ACHN (cell line): ENCODE measurements around the gene SLC38A10.
A peak's percentile ranks its signal among the peaks of the same experiment; 100 is the strongest.

Experiments used
- DNase-seq: peaks from one replicate; pipeline ENCODE4 v3.0.0-alpha.2; 2015
- in situ Hi-C: cut with HindIII; loops from 2 replicates; pipeline ENCODE4 v1.10.0; 2017; ENCODE audit warnings: low sequenced_read_pairs, low pct_ligation_motif_present, low pct_unique_long_range_greater_than_20kb

SLC38A10 gene

DNA sequence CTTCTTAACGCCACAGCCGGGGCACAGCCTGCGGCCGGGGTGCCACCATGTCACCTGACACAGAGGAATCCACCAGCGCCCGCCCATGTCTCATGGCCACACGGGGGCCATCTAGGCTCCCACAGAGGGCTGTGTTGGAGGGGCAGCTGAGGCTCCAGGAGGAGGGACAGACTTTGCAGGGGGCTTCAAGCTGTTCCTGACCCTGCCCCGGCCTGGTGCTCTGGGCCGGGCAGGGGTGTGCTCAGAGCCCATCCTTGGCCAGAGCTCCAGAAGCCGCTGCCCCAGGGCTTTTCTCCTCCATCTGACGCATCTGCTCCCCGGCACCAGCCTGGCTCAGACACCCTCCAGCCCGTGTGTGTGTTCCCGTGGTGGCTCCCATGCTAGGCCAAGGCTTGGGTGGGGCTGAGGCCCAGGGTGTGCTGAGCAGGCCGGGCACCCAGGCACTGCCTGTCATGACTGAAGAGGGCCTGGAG lies 7.8 kb upstream of the SLC38A10 start:
- no peak for DNase-seq
- in situ Hi-C loops: no loop called here

DNA sequence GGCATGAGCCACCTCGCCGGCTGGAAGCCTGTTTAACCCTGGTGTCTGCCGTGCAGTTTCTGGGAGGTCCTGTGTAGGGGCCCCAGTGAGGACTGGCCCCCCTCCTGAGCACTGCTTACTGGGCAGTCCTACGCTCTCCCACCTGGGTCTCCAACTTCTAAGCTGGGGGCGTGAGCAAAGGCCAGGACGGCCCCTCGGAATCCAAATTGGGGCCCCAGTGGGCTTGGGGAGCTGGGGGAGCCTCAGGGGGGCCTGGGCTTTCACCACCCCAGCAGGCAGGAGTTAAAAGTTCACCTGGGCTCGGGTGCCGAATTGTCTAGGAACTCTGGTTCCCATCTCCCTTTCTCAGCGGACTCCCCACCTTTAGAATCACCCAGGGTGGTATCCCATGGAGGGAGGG lies 7.2 kb upstream of the SLC38A10 start:
- in situ Hi-C loops: no loop called here
- no peak for DNase-seq

DNA sequence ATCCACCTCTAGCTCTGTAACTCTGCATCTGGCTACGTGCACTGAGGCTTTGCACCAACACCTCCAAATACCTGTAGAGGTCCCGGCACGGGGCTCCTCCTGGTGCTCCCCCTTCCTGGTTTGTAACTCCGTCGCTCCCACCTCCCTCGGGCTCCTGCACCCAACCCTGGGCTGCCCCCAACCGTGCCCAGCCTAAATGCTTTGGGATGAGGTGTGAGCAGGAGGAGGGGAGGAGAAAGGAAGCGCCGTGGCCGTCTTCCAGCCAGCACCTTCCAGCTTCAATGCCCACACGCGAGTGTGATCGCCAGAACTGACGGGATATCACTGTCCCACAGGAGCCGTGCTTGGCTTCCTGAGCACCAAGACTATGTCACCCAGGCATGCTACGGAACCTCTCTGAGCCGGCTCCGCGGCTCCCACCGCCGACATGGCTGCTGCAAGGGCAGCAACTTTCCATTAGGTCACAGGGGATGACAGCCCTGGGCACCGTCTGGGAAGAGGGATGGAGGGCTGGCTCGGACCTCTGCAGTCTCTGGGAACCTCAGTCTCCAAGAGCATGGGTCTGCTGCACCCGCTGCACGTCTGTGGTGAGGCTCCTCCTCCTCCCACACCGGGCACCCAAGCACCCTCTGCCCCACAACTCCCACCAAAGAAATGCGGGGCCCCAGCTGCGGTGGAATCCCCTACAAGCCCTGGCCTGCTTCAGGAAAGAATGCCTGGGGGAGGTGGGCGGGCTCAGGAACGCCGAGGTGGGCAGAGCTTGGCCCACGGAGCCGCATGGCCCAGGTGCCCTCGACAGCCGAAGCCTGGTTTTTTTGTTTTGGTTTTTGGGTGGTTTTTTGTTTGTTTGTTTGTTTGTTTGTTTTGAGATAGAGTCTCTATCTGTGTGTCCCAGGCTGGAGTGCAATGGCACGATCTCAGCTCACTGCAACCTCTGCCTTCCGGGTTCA lies 6.4 kb upstream of the SLC38A10 start:
- in situ Hi-C loops: no loop called here
- no peak for DNase-seq

DNA sequence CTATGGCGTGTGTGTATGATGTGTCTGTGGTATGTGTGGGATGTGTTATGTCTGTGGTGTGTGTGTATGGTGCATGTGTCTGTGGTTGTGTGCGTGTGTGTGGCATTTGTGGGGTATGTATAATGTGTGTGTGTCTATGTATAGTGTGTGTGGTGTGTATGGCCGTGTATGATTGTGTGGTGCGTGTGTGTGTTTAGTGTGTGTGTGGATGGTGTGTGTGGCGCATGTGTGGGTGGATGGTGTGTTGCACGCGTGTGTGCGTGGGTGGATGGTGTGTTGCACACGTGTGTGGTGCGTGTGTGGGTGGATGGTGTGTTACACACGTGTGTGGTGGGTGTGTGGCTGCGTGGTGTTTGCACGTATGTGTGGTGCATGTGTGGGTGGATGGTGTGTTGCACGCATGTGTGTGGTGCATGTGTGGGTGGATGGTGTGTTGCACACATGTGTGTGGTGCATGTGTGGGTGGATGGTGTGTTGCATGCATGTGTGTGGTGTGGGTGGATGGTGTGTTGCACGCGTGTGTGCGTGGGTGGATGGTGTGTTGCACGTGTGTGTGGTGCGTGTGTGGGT lies 5.6 kb upstream of the SLC38A10 start:
- no peak for DNase-seq
- in situ Hi-C loops: no loop called here

DNA sequence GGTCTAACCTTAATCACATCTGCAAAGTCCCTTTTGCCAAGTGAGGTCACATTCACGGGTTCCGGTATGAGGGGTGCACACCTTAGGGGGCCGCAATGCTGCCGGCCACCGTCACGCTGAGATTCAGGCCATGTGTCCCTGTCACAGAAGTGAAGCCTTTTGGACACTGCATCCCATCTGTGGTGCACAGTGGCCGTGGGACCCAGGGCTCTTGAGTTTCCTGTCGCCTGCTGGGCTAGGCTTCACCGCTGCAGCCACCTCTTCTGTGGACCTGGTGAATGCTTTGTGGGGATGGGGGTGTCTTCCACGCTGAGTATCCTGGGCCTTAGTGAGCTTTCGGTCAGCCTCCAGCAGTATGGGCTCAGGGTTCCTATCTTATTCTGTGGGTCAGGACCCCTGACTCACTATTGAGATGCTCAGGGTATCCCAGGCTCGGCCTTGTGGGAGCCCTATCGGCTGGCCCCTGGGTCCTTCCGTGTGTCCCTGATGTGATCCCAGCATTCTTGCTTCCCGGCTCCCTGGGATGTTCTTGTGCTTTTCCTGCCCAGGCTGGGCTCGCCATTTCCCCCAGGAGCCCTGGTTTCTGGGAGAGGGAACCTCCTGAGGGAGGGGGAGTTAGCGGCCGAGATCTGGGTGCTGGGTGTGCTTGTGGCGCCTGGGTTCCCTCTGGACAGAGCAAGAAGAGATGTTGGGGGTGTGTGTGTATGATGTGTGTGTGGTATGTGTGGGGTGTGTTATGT lies 4.9 kb upstream of the SLC38A10 start:
- DNase-seq: no peak
- in situ Hi-C loops: no loop called here

DNA sequence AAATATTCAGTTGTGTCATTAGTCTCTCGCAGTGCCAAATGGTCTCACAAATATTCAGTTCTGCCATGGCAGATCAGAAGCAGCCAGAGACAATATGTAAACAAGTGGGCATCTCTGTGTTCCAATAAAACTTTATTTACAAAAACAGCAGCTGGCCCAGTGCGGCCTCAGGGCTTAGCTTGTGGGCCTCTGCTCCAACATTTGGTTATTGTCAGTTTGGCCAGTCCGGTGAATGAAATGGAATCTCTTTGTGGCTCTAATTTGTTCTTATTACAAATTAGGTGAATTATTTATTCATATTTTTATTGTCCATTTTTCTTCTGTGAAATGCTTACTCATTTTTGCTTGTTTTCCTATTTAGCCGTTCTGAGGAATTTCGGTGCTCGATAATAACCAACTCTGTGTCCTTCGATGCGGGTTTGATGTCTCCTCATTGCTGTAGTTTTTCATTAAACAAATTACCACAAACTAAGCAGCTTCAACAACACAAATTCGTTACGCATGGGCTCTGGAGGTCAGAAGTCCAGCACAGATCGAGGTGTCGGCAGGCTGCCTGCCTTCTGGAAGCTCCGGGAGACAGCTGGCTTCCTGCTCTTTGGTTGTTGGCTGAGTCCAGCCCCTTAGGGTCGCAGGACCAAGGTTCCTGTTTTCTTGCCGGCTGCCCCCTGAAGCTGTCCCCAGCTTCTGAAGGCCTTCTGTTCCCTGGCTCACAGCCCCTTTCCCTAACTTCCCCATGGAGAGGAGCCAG lies 4.1 kb upstream of the SLC38A10 start:
- no peak for DNase-seq
- in situ Hi-C loops: no loop called here

DNA sequence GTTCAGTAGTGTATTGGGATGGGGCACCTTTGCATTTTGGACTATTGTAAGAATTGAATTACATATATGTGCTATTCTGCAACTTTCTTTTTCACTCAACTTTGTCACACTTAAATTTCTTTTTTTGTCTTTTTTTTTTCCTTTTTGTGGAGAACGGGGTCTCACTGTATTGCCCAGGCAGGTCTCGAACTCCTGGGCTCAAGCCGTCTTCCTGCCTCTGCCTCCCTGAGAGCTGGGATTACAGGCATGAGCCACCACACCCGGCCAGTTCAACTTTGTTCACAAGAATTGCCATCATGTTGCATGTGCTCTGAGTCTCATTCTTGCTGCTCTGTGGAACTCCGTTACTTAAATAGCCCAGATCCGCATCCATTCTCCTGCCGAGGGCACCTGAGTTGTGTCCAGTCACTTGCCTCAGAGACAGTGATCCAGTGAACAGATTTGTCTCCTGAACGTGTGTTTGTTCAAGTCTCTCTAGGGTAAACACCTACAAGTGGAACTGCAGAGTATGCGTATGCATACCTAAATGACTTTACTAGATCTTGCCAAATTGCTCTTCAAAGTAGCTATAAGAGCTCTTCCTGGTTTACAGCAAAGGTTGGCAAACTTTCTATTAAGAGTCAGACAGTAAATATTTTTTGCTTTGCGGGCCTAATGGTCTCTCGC lies 3.4 kb upstream of the SLC38A10 start:
- DNase-seq: no peak
- in situ Hi-C loops: no loop called here

DNA sequence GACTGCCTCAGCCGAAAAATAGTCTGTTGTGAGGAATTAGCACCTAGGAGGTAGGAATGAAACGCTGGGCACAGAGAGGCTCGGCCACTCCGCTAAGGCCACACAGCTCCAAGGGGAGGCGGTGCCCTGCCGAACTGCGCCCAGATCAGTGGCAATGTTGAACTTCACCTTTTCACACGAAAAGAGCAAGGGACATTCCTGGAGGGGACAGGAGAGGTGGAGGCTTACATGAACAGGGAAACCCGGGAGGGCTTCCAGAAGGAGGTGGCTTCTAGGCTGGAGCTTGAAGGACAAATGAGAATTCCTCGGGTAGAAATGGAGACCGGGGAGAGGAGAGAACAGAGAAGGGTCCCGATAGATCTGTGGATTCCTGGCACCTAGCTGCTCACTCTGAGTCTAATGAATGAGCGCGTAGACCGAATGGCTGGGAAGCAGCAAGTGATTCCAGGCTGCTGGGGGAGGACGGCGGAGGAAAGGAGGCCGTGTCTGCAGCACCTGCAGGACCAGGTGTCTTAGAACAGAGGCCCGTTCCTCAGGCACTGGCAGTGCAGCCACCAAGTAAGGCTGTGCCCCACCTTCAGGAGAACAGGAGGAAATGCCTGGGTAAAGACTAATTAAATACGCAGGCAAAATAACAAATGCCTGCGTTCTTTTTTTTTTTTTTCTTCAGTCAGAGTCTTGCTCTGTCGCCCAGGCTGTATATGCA lies 722 bp upstream of the SLC38A10 start:
- in situ Hi-C loops: no loop called here
- peak; percentile 66 for DNase-seq

DNA sequence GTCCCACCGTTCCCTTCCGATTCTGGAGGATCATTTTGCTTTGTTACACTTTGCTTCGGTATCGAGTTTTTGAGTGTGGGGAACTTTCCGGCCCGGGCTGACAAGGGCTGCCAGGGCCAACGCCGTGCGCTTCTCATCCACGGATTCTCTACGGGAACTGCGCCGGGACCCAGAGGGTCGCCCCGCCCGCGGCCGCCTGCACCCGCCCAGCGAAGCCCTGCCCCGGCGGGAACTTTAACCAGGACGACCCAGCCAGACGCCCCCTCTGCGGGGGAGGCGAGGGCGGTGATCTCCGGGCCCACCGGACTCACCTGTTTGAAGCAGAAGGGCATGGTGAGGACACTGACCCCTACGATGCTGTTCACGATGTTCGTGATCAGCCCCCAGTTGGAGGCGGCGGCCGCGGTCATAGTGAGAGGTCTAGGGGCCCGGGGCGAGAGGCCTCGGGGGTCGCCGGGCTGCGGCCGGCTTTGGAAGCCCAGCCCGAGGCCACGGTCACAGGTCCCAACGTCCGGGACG lies 536 bp downstream of the SLC38A10 start:
- in situ Hi-C loops: no loop called here
- peak; percentile 49 for DNase-seq

DNA sequence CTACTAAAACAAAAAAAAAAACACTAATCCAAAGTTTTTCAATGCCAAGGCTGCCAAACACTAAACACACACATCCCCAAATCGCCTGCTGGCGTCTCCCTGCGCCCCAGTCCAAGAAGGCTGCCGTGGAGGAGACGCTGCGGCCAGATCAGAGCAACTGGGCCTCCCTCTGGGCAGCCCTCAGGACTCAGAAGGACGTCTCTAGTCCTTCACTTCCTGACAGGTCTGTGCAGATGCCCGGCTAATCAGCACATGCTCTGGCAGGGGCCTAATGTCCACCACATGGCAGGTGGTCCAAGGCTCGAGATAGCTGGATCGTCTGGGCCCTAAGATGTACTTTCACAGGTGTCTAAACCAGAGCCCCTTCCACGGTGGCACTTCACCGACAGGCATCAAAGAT lies 2.7 kb downstream of the SLC38A10 start:
- DNase-seq: no peak
- in situ Hi-C loops: no loop called here

DNA sequence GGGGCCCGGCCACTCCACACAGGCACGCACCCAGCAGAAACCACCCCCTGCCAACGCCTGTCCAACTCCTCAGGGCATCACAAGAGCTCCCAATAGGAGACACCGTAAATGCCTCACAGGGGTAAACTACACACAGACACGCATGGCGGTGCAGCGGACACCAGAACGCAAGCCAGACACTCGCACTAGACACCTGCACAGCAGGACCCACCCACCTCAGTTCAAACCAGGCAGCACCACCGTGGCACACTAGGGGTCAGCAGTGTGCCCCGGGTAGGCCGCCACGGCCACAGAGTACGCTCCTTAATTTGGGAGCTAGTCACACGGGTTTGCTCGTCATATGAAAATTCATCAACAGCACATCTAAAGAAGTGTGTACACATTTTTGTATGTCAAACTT lies 3.4 kb downstream of the SLC38A10 start:
- in situ Hi-C loops: no loop called here
- peak; percentile 41 for DNase-seq

DNA sequence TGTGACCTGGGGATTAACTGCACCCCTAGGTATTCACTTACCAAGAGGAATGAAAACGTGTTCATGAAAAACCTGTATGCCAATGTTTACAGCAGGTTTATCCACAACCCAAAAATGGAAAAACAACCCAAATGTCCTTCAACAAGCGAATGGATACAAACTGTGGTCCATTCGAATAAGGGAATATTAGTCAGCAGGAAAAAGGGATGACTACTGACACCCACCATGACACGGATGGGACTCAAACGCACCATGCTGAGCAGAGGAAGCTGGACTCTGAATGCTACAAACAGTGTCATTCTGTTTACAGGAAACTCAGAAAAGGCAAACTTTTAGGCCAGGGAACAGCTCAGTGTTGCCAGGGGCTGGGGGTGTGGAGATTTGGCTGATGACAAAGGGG lies 4.9 kb downstream of the SLC38A10 start:
- DNase-seq: no peak

DNA sequence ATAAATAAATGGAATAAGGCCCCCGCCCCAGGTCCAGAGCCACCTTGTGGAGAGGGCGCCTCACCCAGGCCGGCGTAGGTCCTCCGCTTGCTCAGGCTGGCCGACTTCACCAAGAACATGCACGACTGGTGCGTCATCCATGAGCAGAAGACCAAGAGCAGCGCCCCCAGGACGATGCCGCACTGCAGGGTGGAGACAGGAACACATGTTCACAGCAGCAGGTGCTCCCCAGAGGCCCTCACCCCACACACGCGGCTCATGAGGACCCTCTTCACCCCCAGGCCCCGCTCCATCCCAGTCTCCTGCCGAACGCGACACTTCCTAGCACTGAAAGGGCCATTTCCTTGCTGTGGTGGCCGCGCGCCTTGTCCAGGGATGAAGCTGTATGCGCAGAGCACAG lies 5.5 kb downstream of the SLC38A10 start:
- DNase-seq: no peak
- in situ Hi-C loops: no loop called here

More for the DNA sequence above, 4.9 kb downstream of the SLC38A10 start:
- in situ Hi-C loops: no loop called here

DNA sequence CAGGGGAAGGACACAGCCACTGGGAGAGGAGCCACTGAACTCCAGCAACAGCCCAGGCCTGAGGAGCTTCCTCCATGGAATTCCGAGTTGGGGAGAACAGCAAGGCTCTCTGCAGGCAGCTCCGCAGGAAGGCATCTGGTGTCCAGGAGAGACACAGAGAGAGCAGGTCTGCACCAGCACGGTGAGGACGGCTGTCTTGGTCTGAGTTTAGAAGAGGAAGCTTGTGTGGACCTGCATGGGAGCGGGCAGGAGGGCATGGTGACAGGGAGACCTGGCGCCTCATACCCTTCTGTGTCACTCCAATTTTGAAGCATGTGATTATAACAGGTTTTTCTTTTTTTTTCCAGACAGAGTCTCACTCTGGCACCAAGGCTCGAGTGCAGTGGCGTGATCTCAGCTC lies 6.4 kb downstream of the SLC38A10 start:
- in situ Hi-C loops: no loop called here
- DNase-seq: no peak

DNA sequence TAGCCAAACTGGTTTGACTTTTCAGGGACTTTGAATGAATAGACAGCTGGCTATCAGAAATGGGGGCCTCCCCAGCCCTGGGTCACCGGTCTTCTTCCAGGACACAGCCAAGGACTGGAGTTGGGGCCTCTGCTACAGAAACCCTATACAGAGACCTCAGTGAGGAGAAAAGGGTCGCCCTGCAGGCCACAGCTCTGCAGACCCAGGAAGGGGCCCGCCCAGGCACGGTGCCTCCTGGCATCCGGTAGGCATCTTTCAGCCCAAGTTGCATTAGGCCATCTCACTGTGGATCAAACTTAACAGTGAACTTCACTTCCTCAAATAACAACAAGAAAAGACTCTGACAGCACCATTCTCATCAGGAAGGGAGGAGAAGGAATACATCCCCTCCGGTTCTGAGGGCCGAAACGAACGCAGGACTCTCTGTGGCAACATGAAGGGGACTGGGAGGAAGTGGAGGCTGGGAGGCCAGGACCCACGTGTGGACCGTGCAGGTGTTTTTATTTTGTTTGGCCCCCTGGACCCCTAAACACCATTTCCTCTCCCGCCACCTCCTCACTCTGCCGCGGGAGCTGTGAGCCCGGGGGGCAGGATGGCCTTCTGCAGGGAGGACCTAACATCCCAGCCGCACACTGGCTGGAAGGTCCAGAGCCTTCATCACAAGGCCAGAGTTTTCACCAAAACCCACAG lies 7.2 kb downstream of the SLC38A10 start:
- DNase-seq: no peak
- in situ Hi-C loops: no loop called here

DNA sequence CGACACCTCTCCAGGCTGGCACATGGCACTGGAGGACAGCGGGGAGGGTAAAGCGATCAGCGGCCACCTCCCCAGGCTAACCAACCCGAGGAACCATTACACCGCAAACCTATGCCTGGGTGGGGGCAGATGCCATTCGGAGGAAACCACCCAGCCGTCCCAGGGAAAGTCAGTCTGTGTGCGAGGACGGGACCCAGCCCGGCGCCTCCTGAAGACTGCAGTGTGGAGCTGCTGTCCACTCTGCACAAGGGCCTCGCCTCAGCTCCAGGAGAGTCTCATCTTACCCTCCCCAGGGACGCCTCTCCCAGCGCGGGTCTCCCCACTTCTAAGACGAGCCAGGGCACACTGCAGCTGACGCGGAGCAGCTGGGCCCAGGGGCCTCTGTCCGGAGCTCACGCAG lies 8.0 kb downstream of the SLC38A10 start:
- in situ Hi-C loops: no loop called here
- no peak for DNase-seq
